NK-92 (cell line): ENCODE results near the gene RNF111.
"Not testable (repeated sequence)": the region's sequence is repeated elsewhere in the genome, so short reads cannot be mapped to it uniquely, and the experiment has no call there.

Experiments used
- DNase-seq: peaks from one replicate; lab custom pipeline; 2025; ENCODE audit not compliant: unreplicated experiment; lab: John Stamatoyannopoulos, UW

RNF111 gene

DNA sequence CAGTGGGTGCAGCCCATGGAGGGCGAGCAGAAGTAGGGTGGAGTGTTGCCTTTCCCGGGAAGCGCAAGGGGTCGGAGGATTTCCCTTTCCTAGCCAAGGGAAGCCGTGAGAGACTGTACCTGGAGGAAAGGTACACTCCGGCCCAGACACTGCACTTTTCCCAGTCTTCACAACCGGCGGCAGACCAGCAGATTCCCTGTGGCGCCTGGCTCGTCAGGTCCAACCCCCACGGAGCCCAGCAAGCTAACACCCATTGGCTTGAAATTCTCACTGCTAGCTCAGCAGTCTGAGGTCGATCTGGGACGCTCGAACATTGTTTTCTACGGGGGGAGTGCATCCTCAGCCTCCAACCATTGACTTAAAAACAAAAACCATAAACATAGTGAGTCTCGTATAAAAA lies 144.0 kb downstream of the RNF111 start:
- DNase-seq = no peak

GRCh38 chr15:59131969-59132562 lies 144.6 kb downstream of the RNF111 start:
- no peak for DNase-seq

DNA sequence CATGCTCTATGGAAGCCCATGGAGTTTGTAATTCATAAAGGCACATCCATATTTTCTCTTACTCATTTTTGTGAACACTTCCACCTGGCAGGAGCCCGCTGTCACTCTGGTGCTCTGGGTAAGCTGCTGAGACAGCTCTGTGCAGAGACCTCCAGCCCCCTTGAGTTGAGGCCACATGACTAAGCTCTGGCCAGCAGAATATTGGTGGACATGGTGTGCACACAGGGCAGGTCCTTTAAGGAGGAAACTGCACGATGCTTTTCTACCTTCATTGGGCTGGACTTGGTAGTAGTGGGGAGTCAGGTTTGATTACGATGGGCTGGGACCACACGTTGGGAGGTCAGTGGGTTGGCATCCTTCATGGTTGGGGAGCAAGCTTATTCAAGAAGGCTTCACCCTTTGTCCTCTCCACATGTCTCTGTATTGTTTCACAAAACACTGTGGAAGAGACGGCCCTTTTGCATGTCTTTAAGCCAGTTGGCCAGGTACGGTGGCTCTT lies 146.5 kb downstream of the RNF111 start:
- no peak for DNase-seq

- no peak for DNase-seq
Measured at GRCh38 chr15:59137566-59137965, 150.1 kb downstream of the RNF111 start.

DNA sequence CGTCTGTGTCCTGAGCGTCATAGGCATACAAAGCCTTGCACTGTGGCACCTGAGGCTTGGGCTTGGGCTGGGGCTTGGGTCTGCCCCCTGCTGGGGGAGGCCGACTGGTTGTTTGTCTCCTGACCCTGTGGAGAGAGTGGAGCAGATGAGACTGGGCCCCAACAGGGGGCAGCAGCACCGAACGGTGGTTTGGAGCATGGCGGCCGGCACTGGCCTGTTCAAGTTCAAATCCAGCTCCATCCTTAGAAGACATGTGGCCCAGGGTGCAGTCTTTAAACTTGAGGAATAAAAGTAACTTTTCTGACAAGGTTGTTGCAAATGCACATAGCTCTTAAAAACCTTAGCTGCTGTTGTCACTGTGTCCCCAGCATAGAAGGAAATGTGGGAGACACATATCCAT lies 150.8 kb downstream of the RNF111 start:
- no peak for DNase-seq

GRCh38 chr15:59140422-59141226 lies 153.2 kb downstream of the RNF111 start:
- DNase-seq = no peak

DNA sequence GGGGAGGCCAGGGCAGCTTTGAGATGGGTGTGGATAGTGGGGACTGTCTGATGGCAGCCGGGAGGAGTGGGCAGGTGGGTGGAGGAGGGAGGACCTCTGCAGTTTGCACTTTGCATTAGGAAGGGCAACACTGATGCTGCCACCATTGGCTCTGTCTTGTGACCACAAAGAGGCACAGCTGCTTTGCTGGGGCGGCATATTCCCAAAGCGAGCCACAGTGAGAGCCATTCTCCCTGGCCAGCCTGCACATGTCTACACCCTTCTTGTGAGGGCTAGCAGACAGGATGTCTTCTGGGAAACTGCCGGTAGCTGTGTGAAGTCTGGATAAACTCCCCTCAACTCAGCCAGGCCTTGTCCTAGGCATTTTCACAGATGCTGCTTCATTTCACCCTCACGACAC lies 155.8 kb downstream of the RNF111 start:
- DNase-seq = no peak

DNA sequence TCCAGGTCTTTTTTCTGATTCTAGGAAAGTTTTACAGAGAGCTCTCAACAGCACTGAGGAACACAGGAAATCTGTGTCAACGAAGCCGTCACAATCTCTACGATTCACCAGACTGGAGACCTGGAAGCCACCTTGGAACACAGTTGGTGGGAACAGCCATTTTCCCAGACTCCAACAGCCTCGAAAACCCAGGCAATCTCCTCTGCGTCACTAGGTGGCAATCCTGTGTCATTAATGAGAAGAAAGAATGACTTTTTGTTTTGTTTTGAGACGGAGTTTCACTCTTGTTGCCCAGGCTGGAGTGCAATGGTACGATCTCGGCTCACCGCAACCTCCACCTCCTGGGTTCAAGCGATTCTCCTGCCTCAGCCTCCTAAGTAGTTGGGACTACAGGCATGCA lies 157.1 kb downstream of the RNF111 start:
- not testable (repeated sequence) for DNase-seq
